ENCODE data around the gene C19orf67. TPM values are rescaled to one million over a fixed set of nuclear protein-coding genes. Genes with fewer than 3 reads are reported as not detected.
A peak's percentile ranks its signal among the peaks of the same experiment; 100 is the strongest.

C19orf67 gene
- total RNA-seq, 1 experiment from 2014 or later: not detected

- Histone ChIP-seq H2AFZ (ENCODE audit: low read depth, low read length, poor library complexity, severe bottlenecking) (no peak overlapping the region), H3K9ac (ENCODE audit: low read length) (no peak overlapping the region), H3K79me2 (ENCODE audit: insufficient read depth, low read length) (no peaks in the 10 kb centered on the region), H4K20me1 (ENCODE audit: insufficient read depth) (no peaks in the 10 kb centered on the region), H3K4me3 (replicated peaks in 1 of 2; ENCODE audit: low read depth in 1 of 2, low read length in 2 of 2) (no peak overlapping the region), H3K9me2 (ENCODE audit: insufficient read depth) (no peaks in the 10 kb centered on the region), H3K36me3 (ENCODE audit: control insufficient read depth in 1 of 2, insufficient read depth in 2 of 2, low read length in 2 of 2) (peaks cover 6 to 14% of the 10 kb centered on the region in 2 experiments; a peak in 3 of 4 replicates), H3K4me1 (ENCODE audit: control insufficient read depth in 1 of 2, insufficient read depth in 2 of 2, low read length in 2 of 2) (peaks cover 7 to 9% of the 10 kb centered on the region in 2 experiments), H3K27me3 (ENCODE audit: insufficient read depth, low read length) (no peaks in the 10 kb centered on the region), H3K4me2 (ENCODE audit: low read length) (no peak overlapping the region), H3K9me3 (ENCODE audit: control insufficient read depth in 1 of 2, insufficient read depth in 1 of 2, low read depth in 1 of 2, low read length in 2 of 2) (peaks cover 3 to 7% of the 10 kb centered on the region in 2 experiments; a peak in 1 of 4 replicates), H3K27ac (ENCODE audit: low read depth, low read length) (no peak overlapping the region)
- ChIA-PET CTCF (interaction anchor here (1.3 kb wide), 1 partner anchor 22 kb away, joined by 3 read pairs; no protein-coding TSS in a partner anchor), RAD21 (ENCODE audit: low non-redundant PET in 1 of 2, low total read pairs in 2 of 2, uncharacterized antibody in 2 of 2, unreplicated experiment in 2 of 2) (no interaction called here), POLR2A (no interaction called here)
- TF ChIP-seq RAD21 (IDR thresholded peaks at IDR 0.05; ENCODE audit: low read depth) (peak; percentile 39; the same call in 1 of the 2 replicates), ZFX (IDR thresholded peaks at IDR 0.05) (no peak), CTCF (IDR thresholded peaks at IDR 0.05 in 2 of 3, conservative IDR thresholded peaks at IDR 0.05 in 1 of 3; ENCODE audit: borderline replicate concordance in 1 of 3, insufficient read depth in 1 of 3, low read depth in 2 of 3, low read length in 2 of 3) (peak in 2 of 3 experiments; percentile 31 to 45; a peak in 4 of 6 replicates)
- no peak for DNase-seq (ENCODE audit: low read depth, low spot score)
- peak; percentile 47 for ATAC-seq
- intact Hi-C loops (cut with micrococcal nuclease): no loop called here
- BruUV-seq (replicated peaks): no TSS peak
Measured at GRCh38 chr19:14096272-14096992, 10.8 kb upstream of the C19orf67 start.

GRCh38 chr19:14094854-14095253 is 9.3 kb upstream of the C19orf67 start:
- Histone ChIP-seq H3K27me3 (ENCODE audit: insufficient read depth, low read length) (no peaks in the 10 kb centered on the region), H3K9me2 (ENCODE audit: insufficient read depth) (no peaks in the 10 kb centered on the region), H3K9ac (ENCODE audit: low read length) (no peak overlapping the region), H3K36me3 (ENCODE audit: control insufficient read depth in 1 of 2, insufficient read depth in 2 of 2, low read length in 2 of 2) (peaks cover 4 to 6% of the 10 kb centered on the region in 2 experiments; a peak in 3 of 4 replicates), H2AFZ (ENCODE audit: low read depth, low read length, poor library complexity, severe bottlenecking) (no peak overlapping the region), H3K9me3 (ENCODE audit: control insufficient read depth in 1 of 2, insufficient read depth in 1 of 2, low read depth in 1 of 2, low read length in 2 of 2) (peaks cover 3 to 7% of the 10 kb centered on the region in 2 experiments; a peak in 1 of 4 replicates), H3K27ac (ENCODE audit: low read depth, low read length) (no peak overlapping the region), H3K4me1 (ENCODE audit: control insufficient read depth in 1 of 2, insufficient read depth in 2 of 2, low read length in 2 of 2) (peaks cover 7 to 13% of the 10 kb centered on the region in 2 experiments), H3K4me2 (ENCODE audit: low read length) (no peak overlapping the region), H4K20me1 (ENCODE audit: insufficient read depth) (no peaks in the 10 kb centered on the region), H3K79me2 (ENCODE audit: insufficient read depth, low read length) (no peaks in the 10 kb centered on the region), H3K4me3 (replicated peaks in 1 of 2; ENCODE audit: low read depth in 1 of 2, low read length in 2 of 2) (no peak overlapping the region)
- ChIA-PET POLR2A (interaction anchor here (0.6 kb wide), 1 partner anchor 327 kb away, joined by 3 read pairs; no protein-coding TSS in a partner anchor), CTCF (no interaction called here), RAD21 (ENCODE audit: low non-redundant PET in 1 of 2, low total read pairs in 2 of 2, uncharacterized antibody in 2 of 2, unreplicated experiment in 2 of 2) (no interaction called here)
- TSS peak; percentile 13 for BruUV-seq (replicated peaks)
- TF ChIP-seq SRF (IDR thresholded peaks at IDR 0.05; ENCODE audit: low read depth) (no peak), CBX3 (IDR thresholded peaks at IDR 0.05; ENCODE audit: low read depth) (no peak), ZNF274 (IDR thresholded peaks at IDR 0.05; ENCODE audit: low read depth, low read length) (no peak), POLR2A (IDR thresholded peaks at IDR 0.05; ENCODE audit: borderline replicate concordance, extremely low read depth, insufficient read depth, insufficient read length) (no peak), TCF7L2 (IDR thresholded peaks at IDR 0.05; ENCODE audit: borderline replicate concordance, extremely low read depth, insufficient read depth, insufficient read length) (no peak), SIN3A (IDR thresholded peaks at IDR 0.05; ENCODE audit: low read depth) (no peak), REST (IDR thresholded peaks at IDR 0.05; ENCODE audit: low read depth) (no peak), ZFX (IDR thresholded peaks at IDR 0.05) (no peak), ZBTB33 (IDR thresholded peaks at IDR 0.05; ENCODE audit: extremely low read depth, insufficient replicate concordance, low read length) (no peak)
- DNase-seq (ENCODE audit: low read depth, low spot score) (no peak), ATAC-seq (no peak)
- intact Hi-C loops (cut with micrococcal nuclease): no loop called here
